Nephron (organoid): ENCODE results near the gene A4GALT.
"Not testable (repeated sequence)": the region's sequence is repeated elsewhere in the genome, so short reads cannot be mapped to it uniquely, and the experiment has no call there.

Source experiments
- H3K27ac Mint-ChIP-seq, 3 experiments: 2 replicates each; pipeline ENCODE4 v1.8.0; 2020; ENCODE audit warnings: mixed read lengths in 3 of 3, mild to moderate bottlenecking in 2 of 3, moderate library complexity in 1 of 3
- H3K27me3 Mint-ChIP-seq: 2 replicates; pipeline ENCODE4 v1.8.0; 2021; ENCODE audit warnings: low read depth, mild to moderate bottlenecking, moderate library complexity, mixed read lengths
- H3K36me3 Mint-ChIP-seq: 2 replicates; pipeline ENCODE4 v1.8.0; 2020; ENCODE audit warnings: low read depth, mixed read lengths
- H3K4me1 Mint-ChIP-seq: 2 replicates; pipeline ENCODE4 v1.8.0; 2020; ENCODE audit warnings: mixed read lengths
- H3K4me3 Mint-ChIP-seq, 3 experiments: 2 replicates each; pipeline ENCODE4 v1.8.0; 2020; ENCODE audit warnings: mild to moderate bottlenecking in 3 of 3, mixed read lengths in 3 of 3, moderate library complexity in 2 of 3
- H3K9me3 Mint-ChIP-seq: 2 replicates; pipeline ENCODE4 v1.8.0; 2020; ENCODE audit warnings: mixed read lengths
- TF ChIP-seq, protein P1 (sequence below), 3 experiments: fragments of 200-600 bp; sonication (generic); IDR thresholded peaks; one replicate each; pipeline ENCODE4 v1.5.0; 2021; ENCODE audit warnings: antibody characterized with exemption in 3 of 3; ENCODE audit not compliant: unreplicated experiment in 3 of 3

The A4GALT gene

DNA sequence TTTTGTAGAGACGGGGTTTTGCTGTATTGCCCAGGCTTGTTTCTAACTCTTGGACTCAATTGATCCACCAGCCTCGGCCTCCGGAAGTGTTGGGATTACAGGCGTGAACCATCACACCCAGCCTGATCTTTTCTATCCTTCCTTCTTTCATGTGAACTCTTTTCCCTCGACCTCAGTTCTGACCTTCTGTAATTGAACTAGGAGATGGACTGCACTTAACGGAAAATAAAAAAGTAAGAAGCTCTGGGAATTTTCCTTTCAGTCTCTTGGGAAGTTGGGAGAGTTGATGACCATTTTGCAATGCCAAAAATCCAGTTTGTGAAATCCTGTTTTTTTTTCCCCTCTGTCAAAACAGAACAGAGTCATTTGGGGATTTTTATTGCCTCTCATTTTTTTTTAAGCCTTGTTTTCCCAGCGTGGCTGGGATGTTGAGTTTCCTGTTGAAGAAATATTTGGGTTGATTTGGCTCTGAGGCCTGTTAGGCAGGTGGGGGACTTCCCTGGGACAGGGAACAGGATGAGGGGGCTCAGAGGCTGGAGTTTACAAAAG lies 44.5 kb downstream of the A4GALT start:
- peak overlapping the region; percentile 23 to 72 (median 66) for H3K27ac Mint-ChIP-seq
- TF ChIP-seq, protein P1, sequence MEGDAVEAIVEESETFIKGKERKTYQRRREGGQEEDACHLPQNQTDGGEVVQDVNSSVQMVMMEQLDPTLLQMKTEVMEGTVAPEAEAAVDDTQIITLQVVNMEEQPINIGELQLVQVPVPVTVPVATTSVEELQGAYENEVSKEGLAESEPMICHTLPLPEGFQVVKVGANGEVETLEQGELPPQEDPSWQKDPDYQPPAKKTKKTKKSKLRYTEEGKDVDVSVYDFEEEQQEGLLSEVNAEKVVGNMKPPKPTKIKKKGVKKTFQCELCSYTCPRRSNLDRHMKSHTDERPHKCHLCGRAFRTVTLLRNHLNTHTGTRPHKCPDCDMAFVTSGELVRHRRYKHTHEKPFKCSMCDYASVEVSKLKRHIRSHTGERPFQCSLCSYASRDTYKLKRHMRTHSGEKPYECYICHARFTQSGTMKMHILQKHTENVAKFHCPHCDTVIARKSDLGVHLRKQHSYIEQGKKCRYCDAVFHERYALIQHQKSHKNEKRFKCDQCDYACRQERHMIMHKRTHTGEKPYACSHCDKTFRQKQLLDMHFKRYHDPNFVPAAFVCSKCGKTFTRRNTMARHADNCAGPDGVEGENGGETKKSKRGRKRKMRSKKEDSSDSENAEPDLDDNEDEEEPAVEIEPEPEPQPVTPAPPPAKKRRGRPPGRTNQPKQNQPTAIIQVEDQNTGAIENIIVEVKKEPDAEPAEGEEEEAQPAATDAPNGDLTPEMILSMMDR (IDR thresholded peaks at IDR 0.05; ENCODE audit: unreplicated experiment in 3 of 3), result no peak

DNA sequence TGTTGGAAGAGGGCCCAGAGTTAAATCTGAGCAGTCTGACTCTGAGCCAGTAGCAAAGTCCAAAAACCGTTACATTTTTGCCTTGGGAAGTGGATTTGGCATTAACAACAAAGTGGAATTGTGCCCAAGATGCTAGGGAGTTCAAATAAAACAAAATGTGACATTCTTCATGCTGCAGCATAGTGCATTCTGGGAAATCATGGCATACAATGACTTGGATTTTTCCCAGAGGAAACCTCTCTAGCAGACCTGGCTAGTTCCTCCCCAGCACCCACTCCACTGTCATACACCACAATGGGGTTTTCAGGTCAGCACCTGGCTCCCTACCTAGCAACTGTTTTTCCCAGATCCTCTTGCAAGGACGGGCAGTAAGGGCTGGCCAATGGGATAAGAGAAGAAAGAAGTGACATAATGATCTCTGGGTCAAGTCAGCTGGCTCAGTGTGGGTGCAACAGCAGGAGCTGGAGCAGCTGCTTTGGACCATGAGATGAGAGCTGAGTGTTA lies 46.7 kb downstream of the A4GALT start:
- TF ChIP-seq, protein P1 (IDR thresholded peaks at IDR 0.05; ENCODE audit: unreplicated experiment in 3 of 3), result no peak
- H3K4me1 Mint-ChIP-seq, result peaks cover 14% of the 10 kb centered on the region
- peaks cover 5% of the 10 kb centered on the region for H3K36me3 Mint-ChIP-seq
- H3K27me3 Mint-ChIP-seq, result peaks cover 6% of the 10 kb centered on the region
- H3K27ac Mint-ChIP-seq, result peak overlapping the region; percentile 29 to 77 (median 68)
- peaks cover 6% of the 10 kb centered on the region for H3K9me3 Mint-ChIP-seq
- H3K4me3 Mint-ChIP-seq, result no peak overlapping the region

More for the DNA sequence above, 44.5 kb downstream of the A4GALT start:
- H3K27me3 Mint-ChIP-seq, result peaks cover 6% of the 10 kb centered on the region
- peaks cover 14% of the 10 kb centered on the region for H3K4me1 Mint-ChIP-seq
- H3K9me3 Mint-ChIP-seq, result peaks cover 12% of the 10 kb centered on the region
- peak overlapping the region in 1 of 3 experiments; percentile 5 for H3K4me3 Mint-ChIP-seq
- peaks cover 16% of the 10 kb centered on the region for H3K36me3 Mint-ChIP-seq

DNA sequence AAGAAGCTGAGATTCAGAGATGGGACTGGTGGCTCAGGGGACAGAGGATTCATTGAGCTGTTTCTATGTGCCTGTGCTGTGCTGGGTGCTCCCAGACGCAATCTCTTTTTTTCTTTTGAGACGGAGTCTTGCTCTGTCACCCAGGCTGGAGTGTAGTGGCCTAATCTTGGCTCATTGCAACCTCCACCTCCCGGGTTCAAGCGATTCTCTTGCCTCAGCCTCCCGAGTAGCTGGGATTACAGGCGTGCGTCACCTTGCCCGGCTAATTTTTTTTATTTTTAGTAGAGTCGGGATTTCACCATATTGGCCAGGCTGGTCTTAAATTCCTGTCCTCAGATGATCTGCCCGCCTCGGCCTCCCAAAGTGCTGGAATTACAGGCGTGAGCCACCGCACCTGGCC lies 47.6 kb downstream of the A4GALT start:
- not testable (repeated sequence) for H3K4me3 Mint-ChIP-seq, H3K9me3 Mint-ChIP-seq, H3K36me3 Mint-ChIP-seq, H3K27me3 Mint-ChIP-seq, H3K27ac Mint-ChIP-seq
- H3K4me1 Mint-ChIP-seq, result peaks cover 14% of the 10 kb centered on the region

DNA sequence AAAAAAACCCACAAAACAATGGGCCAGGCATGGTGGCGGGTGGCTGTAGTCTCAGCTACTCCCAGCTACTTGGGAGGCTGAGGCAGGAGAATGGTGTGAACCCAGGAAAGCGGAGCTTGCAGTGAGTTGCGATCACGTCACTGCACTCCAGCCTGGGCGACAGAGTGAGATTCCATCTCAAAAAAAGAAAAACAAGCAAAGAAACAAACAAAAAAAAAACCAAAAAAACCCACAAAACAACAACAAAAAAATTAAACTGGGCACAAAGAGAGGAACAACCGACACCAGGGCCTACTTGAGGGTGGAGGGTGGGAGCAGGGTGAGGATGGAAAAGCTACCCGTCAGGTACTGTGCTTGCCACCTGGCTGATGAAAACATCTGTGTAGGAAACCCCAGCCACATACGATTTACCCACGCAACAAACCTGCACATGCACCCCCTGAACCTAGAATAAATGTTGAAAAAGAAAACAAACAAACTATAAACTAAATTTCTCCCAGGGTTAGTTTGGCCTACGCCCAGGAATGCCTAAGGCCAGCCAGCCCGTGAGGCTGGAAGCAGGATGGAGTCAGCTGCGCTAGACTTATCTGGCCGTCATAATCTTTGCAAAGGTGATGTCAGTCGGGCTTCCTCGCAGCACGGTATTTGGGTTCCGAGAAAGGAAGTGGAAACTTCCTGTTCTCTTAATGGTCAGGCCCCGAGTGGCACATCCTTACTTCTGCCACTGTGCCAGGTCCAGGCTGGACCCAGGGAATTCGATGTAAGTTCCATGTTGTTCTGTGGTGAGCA lies 49.6 kb downstream of the A4GALT start:
- Mint-ChIP-seq H3K9me3 (no peaks in the 10 kb centered on the region), H3K36me3 (no peaks in the 10 kb centered on the region), H3K27ac (peak overlapping the region in 1 of 3 experiments; percentile 53), H3K27me3 (peaks cover 10% of the 10 kb centered on the region), H3K4me1 (peaks cover 10% of the 10 kb centered on the region), H3K4me3 (no peak overlapping the region)
- TF ChIP-seq, protein P1 (IDR thresholded peaks at IDR 0.05; ENCODE audit: unreplicated experiment in 3 of 3), result no peak

DNA sequence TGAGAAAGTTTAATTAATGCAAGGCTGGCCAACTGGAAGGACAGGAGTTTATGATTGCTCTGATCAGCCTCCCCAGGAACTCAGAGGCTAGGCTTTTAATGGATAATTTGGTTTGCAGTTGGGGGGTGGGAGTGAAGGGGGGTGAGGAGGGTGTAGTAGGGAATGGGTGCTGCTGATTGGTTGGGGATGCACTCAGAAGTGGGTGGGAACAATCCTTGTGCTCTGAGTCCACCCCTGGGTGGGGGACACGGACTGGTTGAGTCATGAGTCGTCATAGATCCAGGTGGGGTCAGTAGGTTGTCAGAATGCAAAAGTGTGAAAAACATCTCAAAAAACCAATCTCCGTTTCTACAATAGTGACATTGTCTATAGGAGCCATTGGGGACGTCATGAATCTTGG lies 50.6 kb downstream of the A4GALT start:
- Mint-ChIP-seq H3K36me3 (no peaks in the 10 kb centered on the region), H3K27me3 (peaks cover 17% of the 10 kb centered on the region), H3K4me1 (peaks cover 6% of the 10 kb centered on the region)

DNA sequence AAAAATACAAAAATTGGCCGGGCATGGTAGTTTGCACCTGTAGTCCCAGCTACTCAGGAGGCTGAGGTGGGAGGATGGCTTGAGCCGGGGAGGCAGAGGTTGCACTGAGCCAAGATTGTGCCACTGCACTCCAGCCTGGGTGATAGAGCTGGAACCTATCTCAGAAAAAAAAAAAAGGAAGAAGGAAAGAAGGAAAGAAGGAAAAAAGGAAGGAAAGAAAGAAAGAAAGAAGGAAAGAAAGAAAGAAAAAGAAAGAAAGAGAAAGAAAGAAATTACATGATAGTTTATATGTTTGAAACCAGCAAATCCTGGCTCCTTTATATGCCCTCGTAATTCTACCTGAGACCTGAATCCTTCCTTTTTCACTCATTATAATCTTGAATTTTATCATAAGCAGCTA lies 54.3 kb downstream of the A4GALT start:
- not testable (repeated sequence) for H3K9me3 Mint-ChIP-seq, H3K4me1 Mint-ChIP-seq, H3K27ac Mint-ChIP-seq, H3K36me3 Mint-ChIP-seq, H3K4me3 Mint-ChIP-seq
- H3K27me3 Mint-ChIP-seq, result peaks cover 26% of the 10 kb centered on the region

More for the DNA sequence above, 50.6 kb downstream of the A4GALT start:
- Mint-ChIP-seq H3K4me3 (no peak overlapping the region), H3K9me3 (no peaks in the 10 kb centered on the region), H3K27ac (peak overlapping the region in 1 of 3 experiments; percentile 28)
- TF ChIP-seq, protein P1 (IDR thresholded peaks at IDR 0.05; ENCODE audit: unreplicated experiment in 3 of 3), result no peak
